ENCODE results near the gene TTLL12.

Gene TTLL12

DNA sequence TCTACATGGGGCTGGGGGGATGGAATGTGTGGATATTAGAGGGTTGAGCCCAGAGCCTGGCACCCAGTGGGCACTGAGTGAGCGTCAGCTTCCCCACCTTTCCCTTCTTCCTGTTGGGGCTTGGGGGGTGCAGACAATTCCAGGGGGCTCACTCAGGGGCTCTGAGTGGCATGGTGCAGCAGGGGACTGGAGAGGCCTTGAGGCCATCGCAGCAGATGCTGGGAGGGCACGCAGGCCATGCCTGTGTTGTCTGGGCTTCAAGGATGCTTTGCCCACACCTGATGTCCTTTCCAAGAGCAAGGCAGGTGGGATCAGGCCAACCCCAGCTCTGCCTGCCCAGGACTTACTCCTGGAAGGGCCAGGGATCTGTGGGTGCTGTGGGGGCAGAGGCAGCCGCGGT, 11.2 kb upstream of the TTLL12 start (continued):
- TF ChIP-seq, protein P1, sequence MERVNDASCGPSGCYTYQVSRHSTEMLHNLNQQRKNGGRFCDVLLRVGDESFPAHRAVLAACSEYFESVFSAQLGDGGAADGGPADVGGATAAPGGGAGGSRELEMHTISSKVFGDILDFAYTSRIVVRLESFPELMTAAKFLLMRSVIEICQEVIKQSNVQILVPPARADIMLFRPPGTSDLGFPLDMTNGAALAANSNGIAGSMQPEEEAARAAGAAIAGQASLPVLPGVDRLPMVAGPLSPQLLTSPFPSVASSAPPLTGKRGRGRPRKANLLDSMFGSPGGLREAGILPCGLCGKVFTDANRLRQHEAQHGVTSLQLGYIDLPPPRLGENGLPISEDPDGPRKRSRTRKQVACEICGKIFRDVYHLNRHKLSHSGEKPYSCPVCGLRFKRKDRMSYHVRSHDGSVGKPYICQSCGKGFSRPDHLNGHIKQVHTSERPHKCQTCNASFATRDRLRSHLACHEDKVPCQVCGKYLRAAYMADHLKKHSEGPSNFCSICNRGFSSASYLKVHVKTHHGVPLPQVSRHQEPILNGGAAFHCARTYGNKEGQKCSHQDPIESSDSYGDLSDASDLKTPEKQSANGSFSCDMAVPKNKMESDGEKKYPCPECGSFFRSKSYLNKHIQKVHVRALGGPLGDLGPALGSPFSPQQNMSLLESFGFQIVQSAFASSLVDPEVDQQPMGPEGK (CRISPR knock-in tag; IDR thresholded peaks at IDR 0.05; ENCODE audit: borderline replicate concordance): no peak
- TF ChIP-seq CSDC2 (CRISPR knock-in tag; IDR thresholded peaks at IDR 0.05): no peak

DNA sequence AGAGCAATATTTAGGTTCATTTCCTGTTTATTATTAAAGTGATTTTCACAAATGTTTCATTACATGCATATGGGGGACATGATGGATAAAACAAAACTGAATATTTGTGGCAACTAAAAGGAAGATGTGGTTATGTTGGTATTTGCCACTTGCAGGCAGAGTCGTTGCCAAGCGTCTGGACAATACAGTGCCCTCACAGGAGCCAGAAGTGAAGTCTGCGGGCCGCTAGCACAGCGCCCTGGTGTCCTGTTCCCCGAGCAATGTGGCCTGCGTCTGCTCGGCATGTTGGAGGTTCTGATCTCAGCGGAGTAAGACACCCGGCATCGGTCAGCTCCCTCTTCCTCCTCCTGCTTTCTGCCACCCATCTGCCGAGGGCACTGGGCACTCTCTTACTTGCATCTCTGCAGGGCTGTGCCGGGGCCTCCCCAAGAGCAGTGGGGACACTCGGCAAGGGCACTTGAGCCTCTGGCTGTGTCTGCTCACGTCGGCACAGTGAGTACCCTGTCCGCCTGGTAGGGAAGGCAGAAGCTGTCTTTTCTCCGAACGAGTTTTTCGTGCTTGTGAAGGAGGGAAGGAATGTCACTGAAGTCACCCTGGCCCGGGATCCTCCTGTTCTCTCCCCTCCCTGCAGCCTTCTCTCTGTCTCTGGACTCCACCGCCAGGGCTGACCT, 10.5 kb upstream of the TTLL12 start:
- ATAC-seq: peak; percentile 56; the same call in 1 of the 3 replicates
- TF ChIP-seq, protein P2, sequence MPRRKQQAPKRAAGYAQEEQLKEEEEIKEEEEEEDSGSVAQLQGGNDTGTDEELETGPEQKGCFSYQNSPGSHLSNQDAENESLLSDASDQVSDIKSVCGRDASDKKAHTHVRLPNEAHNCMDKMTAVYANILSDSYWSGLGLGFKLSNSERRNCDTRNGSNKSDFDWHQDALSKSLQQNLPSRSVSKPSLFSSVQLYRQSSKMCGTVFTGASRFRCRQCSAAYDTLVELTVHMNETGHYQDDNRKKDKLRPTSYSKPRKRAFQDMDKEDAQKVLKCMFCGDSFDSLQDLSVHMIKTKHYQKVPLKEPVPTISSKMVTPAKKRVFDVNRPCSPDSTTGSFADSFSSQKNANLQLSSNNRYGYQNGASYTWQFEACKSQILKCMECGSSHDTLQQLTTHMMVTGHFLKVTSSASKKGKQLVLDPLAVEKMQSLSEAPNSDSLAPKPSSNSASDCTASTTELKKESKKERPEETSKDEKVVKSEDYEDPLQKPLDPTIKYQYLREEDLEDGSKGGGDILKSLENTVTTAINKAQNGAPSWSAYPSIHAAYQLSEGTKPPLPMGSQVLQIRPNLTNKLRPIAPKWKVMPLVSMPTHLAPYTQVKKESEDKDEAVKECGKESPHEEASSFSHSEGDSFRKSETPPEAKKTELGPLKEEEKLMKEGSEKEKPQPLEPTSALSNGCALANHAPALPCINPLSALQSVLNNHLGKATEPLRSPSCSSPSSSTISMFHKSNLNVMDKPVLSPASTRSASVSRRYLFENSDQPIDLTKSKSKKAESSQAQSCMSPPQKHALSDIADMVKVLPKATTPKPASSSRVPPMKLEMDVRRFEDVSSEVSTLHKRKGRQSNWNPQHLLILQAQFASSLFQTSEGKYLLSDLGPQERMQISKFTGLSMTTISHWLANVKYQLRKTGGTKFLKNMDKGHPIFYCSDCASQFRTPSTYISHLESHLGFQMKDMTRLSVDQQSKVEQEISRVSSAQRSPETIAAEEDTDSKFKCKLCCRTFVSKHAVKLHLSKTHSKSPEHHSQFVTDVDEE (CRISPR knock-in tag; IDR thresholded peaks at IDR 0.05): no peak
- no peak for TF ChIP-seq GLIS3 (CRISPR knock-in tag; IDR thresholded peaks at IDR 0.05)
- no peak for TF ChIP-seq RARB (CRISPR knock-in tag; IDR thresholded peaks at IDR 0.05)
- TF ChIP-seq ZFP3 (CRISPR knock-in tag; IDR thresholded peaks at IDR 0.05): no peak
- TF ChIP-seq ZNF8 (CRISPR knock-in tag; IDR thresholded peaks at IDR 0.05): no peak
- TF ChIP-seq, protein P3, sequence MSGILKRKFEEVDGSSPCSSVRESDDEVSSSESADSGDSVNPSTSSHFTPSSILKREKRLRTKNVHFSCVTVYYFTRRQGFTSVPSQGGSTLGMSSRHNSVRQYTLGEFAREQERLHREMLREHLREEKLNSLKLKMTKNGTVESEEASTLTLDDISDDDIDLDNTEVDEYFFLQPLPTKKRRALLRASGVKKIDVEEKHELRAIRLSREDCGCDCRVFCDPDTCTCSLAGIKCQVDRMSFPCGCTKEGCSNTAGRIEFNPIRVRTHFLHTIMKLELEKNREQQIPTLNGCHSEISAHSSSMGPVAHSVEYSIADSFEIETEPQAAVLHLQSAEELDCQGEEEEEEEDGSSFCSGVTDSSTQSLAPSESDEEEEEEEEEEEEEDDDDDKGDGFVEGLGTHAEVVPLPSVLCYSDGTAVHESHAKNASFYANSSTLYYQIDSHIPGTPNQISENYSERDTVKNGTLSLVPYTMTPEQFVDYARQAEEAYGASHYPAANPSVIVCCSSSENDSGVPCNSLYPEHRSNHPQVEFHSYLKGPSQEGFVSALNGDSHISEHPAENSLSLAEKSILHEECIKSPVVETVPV (CRISPR knock-in tag; IDR thresholded peaks at IDR 0.05): no peak
- no peak for TF ChIP-seq BACH2 (CRISPR knock-in tag; IDR thresholded peaks at IDR 0.05; ENCODE audit: borderline replicate concordance)
- no peak for TF ChIP-seq TOX (CRISPR knock-in tag; IDR thresholded peaks at IDR 0.05; ENCODE audit: borderline replicate concordance)
- TF ChIP-seq, protein P1 (CRISPR knock-in tag; IDR thresholded peaks at IDR 0.05; ENCODE audit: borderline replicate concordance): no peak
- no peak for TF ChIP-seq ZC3H10 (CRISPR knock-in tag; IDR thresholded peaks at IDR 0.05)
- no peak for TF ChIP-seq ZFP30 (CRISPR knock-in tag; IDR thresholded peaks at IDR 0.05)
- no peak for TF ChIP-seq PPARA (CRISPR knock-in tag; IDR thresholded peaks at IDR 0.05; ENCODE audit: borderline replicate concordance)
- no peak for TF ChIP-seq ZNF565 (CRISPR knock-in tag; conservative IDR thresholded peaks at IDR 0.05; ENCODE audit: low read depth)
- no peak for TF ChIP-seq SNAI2 (CRISPR knock-in tag; IDR thresholded peaks at IDR 0.05)
- no peak for TF ChIP-seq OSR1 (CRISPR knock-in tag; IDR thresholded peaks at IDR 0.05)
- TF ChIP-seq, protein P4, sequence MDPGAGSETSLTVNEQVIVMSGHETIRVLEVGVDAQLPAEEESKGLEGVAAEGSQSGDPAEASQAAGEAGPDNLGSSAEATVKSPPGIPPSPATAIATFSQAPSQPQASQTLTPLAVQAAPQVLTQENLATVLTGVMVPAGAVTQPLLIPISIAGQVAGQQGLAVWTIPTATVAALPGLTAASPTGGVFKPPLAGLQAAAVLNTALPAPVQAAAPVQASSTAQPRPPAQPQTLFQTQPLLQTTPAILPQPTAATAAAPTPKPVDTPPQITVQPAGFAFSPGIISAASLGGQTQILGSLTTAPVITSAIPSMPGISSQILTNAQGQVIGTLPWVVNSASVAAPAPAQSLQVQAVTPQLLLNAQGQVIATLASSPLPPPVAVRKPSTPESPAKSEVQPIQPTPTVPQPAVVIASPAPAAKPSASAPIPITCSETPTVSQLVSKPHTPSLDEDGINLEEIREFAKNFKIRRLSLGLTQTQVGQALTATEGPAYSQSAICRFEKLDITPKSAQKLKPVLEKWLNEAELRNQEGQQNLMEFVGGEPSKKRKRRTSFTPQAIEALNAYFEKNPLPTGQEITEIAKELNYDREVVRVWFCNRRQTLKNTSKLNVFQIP (CRISPR knock-in tag; IDR thresholded peaks at IDR 0.05; ENCODE audit: borderline replicate concordance, low read depth): no peak
- TF ChIP-seq CSDC2 (CRISPR knock-in tag; IDR thresholded peaks at IDR 0.05): no peak
- TF ChIP-seq, protein P5, sequence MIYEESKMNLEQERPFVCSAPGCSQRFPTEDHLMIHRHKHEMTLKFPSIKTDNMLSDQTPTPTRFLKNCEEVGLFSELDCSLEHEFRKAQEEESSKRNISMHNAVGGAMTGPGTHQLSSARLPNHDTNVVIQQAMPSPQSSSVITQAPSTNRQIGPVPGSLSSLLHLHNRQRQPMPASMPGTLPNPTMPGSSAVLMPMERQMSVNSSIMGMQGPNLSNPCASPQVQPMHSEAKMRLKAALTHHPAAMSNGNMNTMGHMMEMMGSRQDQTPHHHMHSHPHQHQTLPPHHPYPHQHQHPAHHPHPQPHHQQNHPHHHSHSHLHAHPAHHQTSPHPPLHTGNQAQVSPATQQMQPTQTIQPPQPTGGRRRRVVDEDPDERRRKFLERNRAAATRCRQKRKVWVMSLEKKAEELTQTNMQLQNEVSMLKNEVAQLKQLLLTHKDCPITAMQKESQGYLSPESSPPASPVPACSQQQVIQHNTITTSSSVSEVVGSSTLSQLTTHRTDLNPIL (CRISPR knock-in tag; IDR thresholded peaks at IDR 0.05; ENCODE audit: low read depth): no peak
- TF ChIP-seq ESRRG (CRISPR knock-in tag; IDR thresholded peaks at IDR 0.05): no peak

All from SK-N-SH treated with all-trans-retinoic acid at 6 μM for 48 hours (cell line).